HEK293 (cell line): ENCODE measurements around the gene ADAR.

Source experiments
- GLIS1 ChIP-seq: fragments of 450-650 bp; formaldehyde crosslinking; IDR thresholded peaks from 2 replicates; pipeline ENCODE4 v1.5.1; 2016; ENCODE audit warnings: missing biosample characterization, missing genetic modification characterization
- KLF10 ChIP-seq: fragments of 450-650 bp; IDR thresholded peaks from 2 replicates; pipeline ENCODE4 v1.5.1; 2018; ENCODE audit warnings: missing biosample characterization, mild to moderate bottlenecking, missing genetic modification characterization
- MEIS1 ChIP-seq: sonication (generic); formaldehyde crosslinking; IDR thresholded peaks from 2 replicates; pipeline ENCODE4 v1.8.1; 2022; ENCODE audit warnings: missing genetic modification reagents, mild to moderate bottlenecking, borderline replicate concordance
- ZFP3 ChIP-seq: fragments of 450-650 bp; formaldehyde crosslinking; IDR thresholded peaks from 2 replicates; pipeline ENCODE4 v1.5.1; 2016; ENCODE audit warnings: low read depth, missing biosample characterization, missing genetic modification characterization
- ZFP41 ChIP-seq: fragments of 450-650 bp; formaldehyde crosslinking; IDR thresholded peaks from 2 replicates; pipeline ENCODE4 v1.5.1; 2016; ENCODE audit warnings: missing biosample characterization, missing genetic modification characterization, borderline replicate concordance
- ZIC2 ChIP-seq: fragments of 450-650 bp; formaldehyde crosslinking; IDR thresholded peaks from 2 replicates; pipeline ENCODE4 v1.5.1; 2016; ENCODE audit warnings: missing biosample characterization, missing genetic modification characterization
- ZNF121 ChIP-seq: fragments of 450-650 bp; formaldehyde crosslinking; IDR thresholded peaks from 2 replicates; pipeline ENCODE4 v1.5.1; 2016; ENCODE audit warnings: missing biosample characterization, missing genetic modification characterization
- ZNF157 ChIP-seq: fragments of 450-650 bp; formaldehyde crosslinking; IDR thresholded peaks from 2 replicates; pipeline ENCODE4 v1.5.1; 2016; ENCODE audit warnings: missing biosample characterization, missing genetic modification characterization
- ZNF184 ChIP-seq: fragments of 450-650 bp; IDR thresholded peaks from 2 replicates; pipeline ENCODE4 v1.5.1; 2018; ENCODE audit warnings: missing biosample characterization, mild to moderate bottlenecking, missing genetic modification characterization
- ZNF221 ChIP-seq: fragments of 450-650 bp; formaldehyde crosslinking; IDR thresholded peaks from 2 replicates; pipeline ENCODE4 v1.5.1; 2017; ENCODE audit warnings: missing biosample characterization, missing genetic modification characterization, borderline replicate concordance
- ZNF23 ChIP-seq: fragments of 450-650 bp; formaldehyde crosslinking; IDR thresholded peaks from 2 replicates; pipeline ENCODE4 v1.5.1; 2016; ENCODE audit warnings: missing biosample characterization, missing genetic modification characterization, borderline replicate concordance
- ZNF311 ChIP-seq: fragments of 450-650 bp; formaldehyde crosslinking; IDR thresholded peaks from 2 replicates; pipeline ENCODE4 v1.5.1; 2017; ENCODE audit warnings: missing biosample characterization, missing genetic modification characterization, borderline replicate concordance
- ZNF366 ChIP-seq: fragments of 450-650 bp; formaldehyde crosslinking; conservative IDR thresholded peaks from 2 replicates; pipeline ENCODE4 v1.5.1; 2016; ENCODE audit warnings: missing biosample characterization, missing genetic modification characterization
- ZNF37A ChIP-seq: fragments of 450-650 bp; IDR thresholded peaks from 2 replicates; pipeline ENCODE4 v1.5.1; 2018; ENCODE audit warnings: missing biosample characterization, missing genetic modification characterization
- ZNF423 ChIP-seq: fragments of 450-650 bp; formaldehyde crosslinking; IDR thresholded peaks from 2 replicates; pipeline ENCODE4 v1.5.1; 2016; ENCODE audit warnings: missing biosample characterization, missing genetic modification characterization
- ZNF514 ChIP-seq: fragments of 450-650 bp; formaldehyde crosslinking; IDR thresholded peaks from 2 replicates; pipeline ENCODE4 v1.5.1; 2016; ENCODE audit warnings: missing biosample characterization, missing genetic modification characterization
- ZNF548 ChIP-seq: fragments of 450-650 bp; formaldehyde crosslinking; IDR thresholded peaks from 2 replicates; pipeline ENCODE4 v1.5.1; 2016; ENCODE audit warnings: missing biosample characterization, missing genetic modification characterization
- ZNF549 ChIP-seq: fragments of 450-650 bp; IDR thresholded peaks from 2 replicates; pipeline ENCODE4 v1.5.1; 2018; ENCODE audit warnings: missing biosample characterization, missing genetic modification characterization, mild to moderate bottlenecking, inconsistent platforms, moderate library complexity
- ZNF560 ChIP-seq: fragments of 450-650 bp; formaldehyde crosslinking; IDR thresholded peaks from 2 replicates; pipeline ENCODE4 v1.5.1; 2017; ENCODE audit warnings: missing biosample characterization, missing genetic modification characterization, borderline replicate concordance
- ZNF624 ChIP-seq: fragments of 450-650 bp; formaldehyde crosslinking; IDR thresholded peaks from 2 replicates; pipeline ENCODE4 v1.5.1; 2017; ENCODE audit warnings: missing biosample characterization, missing genetic modification characterization
- ZNF830 ChIP-seq: fragments of 450-650 bp; IDR thresholded peaks from 2 replicates; pipeline ENCODE4 v1.5.0; 2018; ENCODE audit warnings: missing biosample characterization, missing genetic modification characterization, low read depth, mild to moderate bottlenecking, moderate library complexity
- TF ChIP-seq, protein P1 (sequence below): fragments of 450-650 bp; formaldehyde crosslinking; IDR thresholded peaks from 2 replicates; pipeline ENCODE4 v1.5.1; 2017; ENCODE audit warnings: missing biosample characterization, missing genetic modification characterization
- TF ChIP-seq, protein P2 (sequence below): fragments of 450-650 bp; formaldehyde crosslinking; IDR thresholded peaks from 2 replicates; pipeline ENCODE4 v1.5.0; 2017; ENCODE audit warnings: missing biosample characterization, missing genetic modification characterization, borderline replicate concordance
- TF ChIP-seq, protein P3 (sequence below): fragments of 450-650 bp; formaldehyde crosslinking; IDR thresholded peaks from 2 replicates; pipeline ENCODE4 v1.5.1; 2016; ENCODE audit warnings: missing biosample characterization, missing genetic modification characterization
- TF ChIP-seq, protein P4 (sequence below): fragments of 450-650 bp; formaldehyde crosslinking; IDR thresholded peaks from 2 replicates; pipeline ENCODE4 v1.5.1; 2016; ENCODE audit warnings: missing biosample characterization, missing genetic modification characterization
- TF ChIP-seq, protein P5 (sequence below): fragments of 450-650 bp; formaldehyde crosslinking; IDR thresholded peaks from 2 replicates; pipeline ENCODE4 v1.5.1; 2016; ENCODE audit warnings: missing biosample characterization, missing genetic modification characterization, borderline replicate concordance

The ADAR gene

DNA sequence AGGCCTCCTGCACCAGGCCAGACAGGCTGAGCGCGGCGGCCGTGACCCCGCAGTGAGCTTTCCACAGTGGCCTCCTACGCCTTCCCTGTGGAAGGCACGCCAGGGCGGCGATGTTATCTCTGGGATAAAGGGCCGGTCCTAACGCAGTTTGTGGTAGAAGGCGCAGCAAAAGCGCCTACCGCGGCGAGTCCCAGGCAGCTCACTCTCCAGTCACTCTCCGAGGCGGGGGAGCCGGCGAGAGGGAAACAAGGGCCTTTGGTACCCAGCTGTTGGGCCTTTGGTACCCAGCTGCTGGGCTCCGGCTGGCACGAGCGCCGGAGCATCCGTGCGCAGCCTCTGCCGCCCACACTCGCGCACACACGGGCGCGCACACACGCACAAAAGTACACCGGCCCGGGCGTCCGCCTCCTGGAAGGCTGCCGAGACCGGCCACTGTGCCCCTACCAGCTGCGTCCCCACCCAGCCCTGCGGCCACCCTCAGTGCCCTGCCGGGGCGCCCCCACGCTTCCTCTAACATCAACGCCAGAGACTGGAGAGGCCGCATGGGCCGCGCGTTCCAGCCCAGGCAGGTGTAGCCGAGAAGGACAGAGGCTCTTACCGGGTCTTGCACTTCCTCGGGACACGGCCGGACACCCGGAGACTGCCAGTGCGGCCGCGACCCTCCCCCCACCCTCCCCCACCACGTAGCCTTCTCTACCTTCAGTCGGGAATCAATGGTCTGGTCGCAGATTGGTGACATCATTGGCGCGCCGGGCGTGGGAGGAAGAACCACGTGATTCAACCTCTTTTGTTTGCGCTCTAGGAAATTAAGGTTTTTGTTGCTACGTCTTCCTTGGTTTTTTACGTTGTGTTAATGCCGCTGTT is 19.5 kb upstream of the ADAR start (continued):
- peak; percentile 43; the same call in 1 of the 2 replicates for TF ChIP-seq ZNF548 (tag by site-specific recombination)
- TF ChIP-seq ZNF549 (tag by site-specific recombination) = no peak
- no peak for TF ChIP-seq ZNF37A (tag by site-specific recombination)
- TF ChIP-seq KLF10 = no peak
- peak; percentile 27; the same call in 1 of the 2 replicates for TF ChIP-seq ZNF366 (tag by site-specific recombination)
- no peak for TF ChIP-seq ZNF184
- TF ChIP-seq ZNF23 = no peak
- TF ChIP-seq, protein P1, sequence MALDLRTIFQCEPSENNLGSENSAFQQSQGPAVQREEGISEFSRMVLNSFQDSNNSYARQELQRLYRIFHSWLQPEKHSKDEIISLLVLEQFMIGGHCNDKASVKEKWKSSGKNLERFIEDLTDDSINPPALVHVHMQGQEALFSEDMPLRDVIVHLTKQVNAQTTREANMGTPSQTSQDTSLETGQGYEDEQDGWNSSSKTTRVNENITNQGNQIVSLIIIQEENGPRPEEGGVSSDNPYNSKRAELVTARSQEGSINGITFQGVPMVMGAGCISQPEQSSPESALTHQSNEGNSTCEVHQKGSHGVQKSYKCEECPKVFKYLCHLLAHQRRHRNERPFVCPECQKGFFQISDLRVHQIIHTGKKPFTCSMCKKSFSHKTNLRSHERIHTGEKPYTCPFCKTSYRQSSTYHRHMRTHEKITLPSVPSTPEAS (tag by site-specific recombination) = peak; percentile 96
- no peak for TF ChIP-seq ZFP3 (tag by site-specific recombination)
- TF ChIP-seq, protein P2, sequence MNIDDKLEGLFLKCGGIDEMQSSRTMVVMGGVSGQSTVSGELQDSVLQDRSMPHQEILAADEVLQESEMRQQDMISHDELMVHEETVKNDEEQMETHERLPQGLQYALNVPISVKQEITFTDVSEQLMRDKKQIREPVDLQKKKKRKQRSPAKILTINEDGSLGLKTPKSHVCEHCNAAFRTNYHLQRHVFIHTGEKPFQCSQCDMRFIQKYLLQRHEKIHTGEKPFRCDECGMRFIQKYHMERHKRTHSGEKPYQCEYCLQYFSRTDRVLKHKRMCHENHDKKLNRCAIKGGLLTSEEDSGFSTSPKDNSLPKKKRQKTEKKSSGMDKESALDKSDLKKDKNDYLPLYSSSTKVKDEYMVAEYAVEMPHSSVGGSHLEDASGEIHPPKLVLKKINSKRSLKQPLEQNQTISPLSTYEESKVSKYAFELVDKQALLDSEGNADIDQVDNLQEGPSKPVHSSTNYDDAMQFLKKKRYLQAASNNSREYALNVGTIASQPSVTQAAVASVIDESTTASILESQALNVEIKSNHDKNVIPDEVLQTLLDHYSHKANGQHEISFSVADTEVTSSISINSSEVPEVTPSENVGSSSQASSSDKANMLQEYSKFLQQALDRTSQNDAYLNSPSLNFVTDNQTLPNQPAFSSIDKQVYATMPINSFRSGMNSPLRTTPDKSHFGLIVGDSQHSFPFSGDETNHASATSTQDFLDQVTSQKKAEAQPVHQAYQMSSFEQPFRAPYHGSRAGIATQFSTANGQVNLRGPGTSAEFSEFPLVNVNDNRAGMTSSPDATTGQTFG (tag by site-specific recombination) = no peak
- TF ChIP-seq ZFP41 = no peak
- TF ChIP-seq ZNF121 = no peak
- TF ChIP-seq MEIS1 (CRISPR knock-in tag) = no peak
- TF ChIP-seq, protein P3, sequence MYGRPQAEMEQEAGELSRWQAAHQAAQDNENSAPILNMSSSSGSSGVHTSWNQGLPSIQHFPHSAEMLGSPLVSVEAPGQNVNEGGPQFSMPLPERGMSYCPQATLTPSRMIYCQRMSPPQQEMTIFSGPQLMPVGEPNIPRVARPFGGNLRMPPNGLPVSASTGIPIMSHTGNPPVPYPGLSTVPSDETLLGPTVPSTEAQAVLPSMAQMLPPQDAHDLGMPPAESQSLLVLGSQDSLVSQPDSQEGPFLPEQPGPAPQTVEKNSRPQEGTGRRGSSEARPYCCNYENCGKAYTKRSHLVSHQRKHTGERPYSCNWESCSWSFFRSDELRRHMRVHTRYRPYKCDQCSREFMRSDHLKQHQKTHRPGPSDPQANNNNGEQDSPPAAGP (tag by site-specific recombination) = 0 out of 2 replicates have a peak, but pooled peaks have one; percentile 54
- TF ChIP-seq ZNF423 (tag by site-specific recombination) = no peak
- TF ChIP-seq, protein P4, sequence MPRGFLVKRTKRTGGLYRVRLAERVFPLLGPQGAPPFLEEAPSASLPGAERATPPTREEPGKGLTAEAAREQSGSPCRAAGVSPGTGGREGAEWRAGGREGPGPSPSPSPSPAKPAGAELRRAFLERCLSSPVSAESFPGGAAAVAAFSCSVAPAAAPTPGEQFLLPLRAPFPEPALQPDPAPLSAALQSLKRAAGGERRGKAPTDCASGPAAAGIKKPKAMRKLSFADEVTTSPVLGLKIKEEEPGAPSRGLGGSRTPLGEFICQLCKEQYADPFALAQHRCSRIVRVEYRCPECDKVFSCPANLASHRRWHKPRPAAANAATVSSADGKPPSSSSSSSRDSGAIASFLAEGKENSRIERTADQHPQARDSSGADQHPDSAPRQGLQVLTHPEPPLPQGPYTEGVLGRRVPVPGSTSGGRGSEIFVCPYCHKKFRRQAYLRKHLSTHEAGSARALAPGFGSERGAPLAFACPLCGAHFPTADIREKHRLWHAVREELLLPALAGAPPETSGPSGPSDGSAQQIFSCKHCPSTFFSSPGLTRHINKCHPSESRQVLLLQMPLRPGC (tag by site-specific recombination) = no peak
- no peak for TF ChIP-seq ZNF830 (tag by site-specific recombination)
- TF ChIP-seq ZNF157 = no peak
- TF ChIP-seq, protein P5, sequence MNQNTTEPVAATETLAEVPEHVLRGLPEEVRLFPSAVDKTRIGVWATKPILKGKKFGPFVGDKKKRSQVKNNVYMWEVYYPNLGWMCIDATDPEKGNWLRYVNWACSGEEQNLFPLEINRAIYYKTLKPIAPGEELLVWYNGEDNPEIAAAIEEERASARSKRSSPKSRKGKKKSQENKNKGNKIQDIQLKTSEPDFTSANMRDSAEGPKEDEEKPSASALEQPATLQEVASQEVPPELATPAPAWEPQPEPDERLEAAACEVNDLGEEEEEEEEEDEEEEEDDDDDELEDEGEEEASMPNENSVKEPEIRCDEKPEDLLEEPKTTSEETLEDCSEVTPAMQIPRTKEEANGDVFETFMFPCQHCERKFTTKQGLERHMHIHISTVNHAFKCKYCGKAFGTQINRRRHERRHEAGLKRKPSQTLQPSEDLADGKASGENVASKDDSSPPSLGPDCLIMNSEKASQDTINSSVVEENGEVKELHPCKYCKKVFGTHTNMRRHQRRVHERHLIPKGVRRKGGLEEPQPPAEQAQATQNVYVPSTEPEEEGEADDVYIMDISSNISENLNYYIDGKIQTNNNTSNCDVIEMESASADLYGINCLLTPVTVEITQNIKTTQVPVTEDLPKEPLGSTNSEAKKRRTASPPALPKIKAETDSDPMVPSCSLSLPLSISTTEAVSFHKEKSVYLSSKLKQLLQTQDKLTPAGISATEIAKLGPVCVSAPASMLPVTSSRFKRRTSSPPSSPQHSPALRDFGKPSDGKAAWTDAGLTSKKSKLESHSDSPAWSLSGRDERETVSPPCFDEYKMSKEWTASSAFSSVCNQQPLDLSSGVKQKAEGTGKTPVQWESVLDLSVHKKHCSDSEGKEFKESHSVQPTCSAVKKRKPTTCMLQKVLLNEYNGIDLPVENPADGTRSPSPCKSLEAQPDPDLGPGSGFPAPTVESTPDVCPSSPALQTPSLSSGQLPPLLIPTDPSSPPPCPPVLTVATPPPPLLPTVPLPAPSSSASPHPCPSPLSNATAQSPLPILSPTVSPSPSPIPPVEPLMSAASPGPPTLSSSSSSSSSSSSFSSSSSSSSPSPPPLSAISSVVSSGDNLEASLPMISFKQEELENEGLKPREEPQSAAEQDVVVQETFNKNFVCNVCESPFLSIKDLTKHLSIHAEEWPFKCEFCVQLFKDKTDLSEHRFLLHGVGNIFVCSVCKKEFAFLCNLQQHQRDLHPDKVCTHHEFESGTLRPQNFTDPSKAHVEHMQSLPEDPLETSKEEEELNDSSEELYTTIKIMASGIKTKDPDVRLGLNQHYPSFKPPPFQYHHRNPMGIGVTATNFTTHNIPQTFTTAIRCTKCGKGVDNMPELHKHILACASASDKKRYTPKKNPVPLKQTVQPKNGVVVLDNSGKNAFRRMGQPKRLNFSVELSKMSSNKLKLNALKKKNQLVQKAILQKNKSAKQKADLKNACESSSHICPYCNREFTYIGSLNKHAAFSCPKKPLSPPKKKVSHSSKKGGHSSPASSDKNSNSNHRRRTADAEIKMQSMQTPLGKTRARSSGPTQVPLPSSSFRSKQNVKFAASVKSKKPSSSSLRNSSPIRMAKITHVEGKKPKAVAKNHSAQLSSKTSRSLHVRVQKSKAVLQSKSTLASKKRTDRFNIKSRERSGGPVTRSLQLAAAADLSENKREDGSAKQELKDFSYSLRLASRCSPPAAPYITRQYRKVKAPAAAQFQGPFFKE (tag by site-specific recombination) = no peak
- TF ChIP-seq ZNF560 (tag by site-specific recombination) = no peak
- no peak for TF ChIP-seq ZNF624
- peak; percentile 98 for TF ChIP-seq ZIC2 (tag by site-specific recombination)
- no peak for TF ChIP-seq ZNF221 (tag by site-specific recombination)
- TF ChIP-seq GLIS1 = no peak; the same call in 1 of the 2 replicates
- no peak for TF ChIP-seq ZNF311 (tag by site-specific recombination)
- TF ChIP-seq ZNF514 (tag by site-specific recombination) = no peak
